ENCODE data around the gene COPS6. TPM values are rescaled to one million over a fixed set of nuclear protein-coding genes. Genes with fewer than 3 reads are reported as not detected.
A peak's percentile ranks its signal among the peaks of the same experiment; 100 is the strongest.

The COPS6 gene
- total RNA-seq, 2 donors from 2014 or later = 78.4 to 80.0 TPM

GRCh38 chr7:100095704-100096103 lies 6.9 kb downstream of the COPS6 start:
- DNase-seq (ENCODE audit: low spot score) = no peak
- intact Hi-C loops (cut with DNase I) = no loop called here

DNA sequence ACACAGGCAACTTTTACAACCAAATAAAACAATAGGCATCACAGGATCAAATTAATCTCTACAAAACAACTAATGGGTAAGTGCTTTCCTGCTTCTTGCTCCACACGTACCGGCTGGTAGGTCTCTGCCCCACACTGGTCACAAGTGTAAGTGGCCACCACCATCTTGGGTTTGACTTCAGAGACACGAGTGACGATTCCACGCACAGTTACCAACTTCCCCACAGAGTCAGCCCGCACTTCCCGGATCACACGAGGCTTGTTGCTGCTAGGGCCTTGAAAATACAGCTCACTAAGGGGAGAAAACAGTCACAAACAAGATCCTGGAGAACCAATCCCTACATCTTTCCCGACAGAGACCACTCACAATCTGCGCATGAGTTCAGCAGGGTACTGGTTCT lies 10.1 kb downstream of the COPS6 start:
- no peak for DNase-seq (ENCODE audit: low spot score)
- intact Hi-C loops (cut with DNase I) = no loop called here

DNA sequence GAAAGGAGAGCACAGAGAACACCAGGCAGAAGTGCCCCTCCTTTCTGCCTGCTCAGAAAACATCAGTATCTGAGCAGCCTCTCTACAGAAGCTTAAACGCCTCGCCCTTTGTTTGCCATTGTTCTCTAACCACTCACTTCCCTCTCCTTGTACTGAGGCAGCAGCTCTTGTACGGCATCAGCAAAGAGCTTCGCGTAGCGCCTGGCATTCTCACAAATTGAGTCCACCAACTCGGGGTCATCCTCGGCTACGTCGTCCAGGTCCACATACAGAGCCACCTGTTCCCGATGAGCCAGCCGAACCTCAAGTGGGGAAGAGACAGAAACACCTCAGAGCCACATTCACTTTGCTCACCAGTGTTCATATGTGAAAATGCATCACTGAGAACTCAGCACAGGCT lies 10.7 kb downstream of the COPS6 start:
- intact Hi-C loops (cut with DNase I) = no loop called here
- no peak for DNase-seq (ENCODE audit: low spot score)

GRCh38 chr7:100100420-100101015 lies 11.7 kb downstream of the COPS6 start:
- DNase-seq (ENCODE audit: low spot score) = peak; percentile 98
- intact Hi-C loops (cut with DNase I) = no loop called here

DNA sequence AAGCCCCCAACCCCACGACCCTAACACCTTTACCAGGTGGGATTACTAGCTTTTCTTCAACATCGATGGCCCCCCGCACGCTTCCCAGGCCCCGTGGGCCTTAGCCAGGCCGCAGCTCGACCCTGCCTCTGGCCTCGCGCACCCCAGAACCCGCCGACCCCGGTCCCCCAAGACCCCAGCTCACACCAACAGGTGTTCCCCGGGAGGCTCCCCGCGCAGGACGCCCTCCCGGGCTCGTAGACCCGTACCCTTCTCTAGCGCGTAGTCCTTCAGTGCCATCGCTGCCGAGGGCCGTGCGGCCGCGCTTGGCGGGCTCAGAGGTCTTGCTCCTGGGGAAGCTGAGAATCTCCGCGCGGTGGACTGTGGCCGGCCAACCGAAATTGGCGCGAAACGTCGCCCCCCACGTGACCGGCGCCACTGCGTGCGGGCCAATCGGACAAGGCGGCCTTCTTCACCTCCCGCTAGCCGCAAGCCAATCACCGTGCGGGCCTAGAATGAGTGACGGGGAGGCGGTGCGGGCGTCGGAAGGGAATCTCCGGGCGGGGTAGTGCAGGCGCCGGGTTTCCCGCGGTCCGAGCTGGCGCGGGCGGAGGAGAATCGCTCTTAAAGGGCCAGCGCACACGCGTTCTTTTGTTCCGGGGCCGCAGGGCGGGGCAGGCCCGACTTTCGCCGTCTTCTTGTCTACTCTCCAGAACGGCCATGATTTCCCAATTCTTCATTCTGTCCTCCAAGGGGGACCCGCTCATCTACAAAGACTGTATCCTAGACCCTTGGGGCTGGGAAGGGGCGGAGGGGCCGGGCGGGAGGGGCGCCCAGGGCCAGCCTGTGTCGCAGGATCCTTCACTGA lies 12.5 kb downstream of the COPS6 start, which contains the start of the genes AP4M1 and MCM7:
TSS of gene AP4M1 (plus strand) at position 628 of the 847 bp plus-strand sequence. CDS start at position 700, 72 bp downstream.
TSS of gene MCM7 (minus strand) at position 382 of the 847 bp plus-strand sequence. CDS start at position 279, 103 bp downstream.
- intact Hi-C loops (cut with DNase I) = no loop called here
- DNase-seq (ENCODE audit: low spot score) = peak; percentile 100

- intact Hi-C loops (cut with DNase I) = no loop called here
- DNase-seq (ENCODE audit: low spot score) = no peak
These were observed 14.4 kb downstream of the COPS6 start for GRCh38 chr7:100102950-100103840.

- intact Hi-C loops (cut with DNase I) = no loop called here
- DNase-seq (ENCODE audit: low spot score) = no peak
These were observed 16.8 kb downstream of the COPS6 start for GRCh38 chr7:100105534-100105933.

- DNase-seq (ENCODE audit: low spot score) = no peak
- intact Hi-C loops (cut with DNase I) = no loop called here
These were observed 17.9 kb downstream of the COPS6 start for GRCh38 chr7:100106633-100107032.

GRCh38 chr7:100107125-100107737 lies 18.5 kb downstream of the COPS6 start:
- DNase-seq (ENCODE audit: low spot score) = no peak
- intact Hi-C loops (cut with DNase I) = no loop called here

- no peak for DNase-seq (ENCODE audit: low spot score)
These were observed 19.1 kb downstream of the COPS6 start for GRCh38 chr7:100107890-100108289.

GRCh38 chr7:100109521-100110163 lies 20.9 kb downstream of the COPS6 start:
- no peak for DNase-seq (ENCODE audit: low spot score)
- intact Hi-C loops (cut with DNase I) = no loop called here

More at GRCh38 chr7:100107890-100108289, 19.1 kb downstream of the COPS6 start:
- intact Hi-C loops (cut with DNase I) = no loop called here

DNA sequence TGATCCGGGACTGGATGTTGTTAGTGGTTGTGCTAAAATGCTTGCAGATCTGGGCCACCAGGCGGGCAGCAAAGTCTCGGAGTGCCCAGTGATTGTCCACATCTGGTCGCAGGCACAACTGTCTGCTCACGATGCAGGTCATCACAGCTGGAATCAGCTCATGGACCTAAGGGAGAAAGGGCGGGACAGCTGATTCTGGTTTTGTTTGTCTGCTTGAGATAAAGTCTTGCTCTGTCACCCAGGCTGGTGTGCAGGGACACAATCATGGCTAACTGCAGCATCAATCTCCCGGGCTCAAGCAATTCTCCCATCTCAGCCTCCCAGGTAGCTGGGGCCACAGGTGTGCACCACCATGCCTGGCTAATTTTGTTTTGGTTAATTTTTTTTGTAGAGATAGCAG lies 22.4 kb downstream of the COPS6 start:
- no peak for DNase-seq (ENCODE audit: low spot score)
- intact Hi-C loops (cut with DNase I) = no loop called here

DNA sequence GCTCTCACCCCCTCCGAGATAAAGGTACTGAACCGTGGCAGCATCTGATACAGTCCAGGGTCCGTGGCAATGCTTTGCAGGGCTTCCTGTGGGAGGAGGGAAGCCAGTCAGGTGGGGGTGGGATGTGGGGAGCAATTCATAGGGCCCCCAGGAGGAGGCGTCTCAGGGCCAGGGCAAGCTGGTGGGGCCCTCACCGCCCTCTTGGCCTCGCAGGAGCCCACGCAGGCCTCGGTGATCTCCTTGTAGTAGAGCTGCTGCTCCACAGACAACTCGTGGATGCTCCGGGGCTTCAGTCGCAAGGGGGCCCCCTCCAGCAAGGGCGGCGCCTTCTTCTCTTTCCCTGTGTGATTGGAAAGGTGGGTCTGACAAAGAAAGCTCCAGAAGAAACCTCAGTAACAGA lies 23.1 kb downstream of the COPS6 start:
- intact Hi-C loops (cut with DNase I) = no loop called here
- DNase-seq (ENCODE audit: low spot score) = no peak

- DNase-seq (ENCODE audit: low spot score) = no peak
- intact Hi-C loops (cut with DNase I) = no loop called here
These were observed 26.3 kb downstream of the COPS6 start for GRCh38 chr7:100115026-100115425.

DNA sequence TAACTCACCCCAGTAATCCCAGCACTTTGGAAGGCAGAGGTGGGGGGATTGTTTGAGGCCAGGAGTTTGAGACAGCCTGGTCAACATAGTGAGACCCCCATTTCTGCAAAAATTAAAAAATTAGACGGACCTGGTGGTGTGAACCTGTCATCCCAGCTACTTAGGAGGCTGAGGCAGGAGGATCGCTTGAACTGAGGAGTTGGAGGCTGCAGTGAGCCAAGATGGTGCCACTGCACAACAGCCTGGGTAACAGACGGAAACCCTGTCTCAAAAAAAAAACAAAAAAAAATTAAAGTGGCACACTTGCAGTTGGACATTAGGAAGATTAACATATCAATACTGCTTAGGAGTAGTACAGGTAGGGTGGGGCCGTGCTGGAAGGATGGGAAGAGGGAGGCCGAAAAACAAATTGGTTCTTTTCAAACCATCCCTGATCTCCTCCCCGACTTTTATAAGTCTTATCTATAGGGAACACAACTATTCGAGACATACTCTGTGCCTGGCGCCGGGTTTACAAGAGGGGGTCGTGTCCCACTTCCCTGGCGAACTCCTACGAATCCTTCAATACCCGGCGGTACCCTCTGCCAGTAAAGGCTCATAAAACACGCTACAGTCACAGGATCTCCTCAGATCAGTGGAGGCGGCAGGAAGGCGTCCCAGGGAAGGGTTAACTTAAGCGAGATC lies 29.8 kb downstream of the COPS6 start:
- no peak for DNase-seq (ENCODE audit: low spot score)
- intact Hi-C loops (cut with DNase I) = no loop called here

GRCh38 chr7:100119072-100119969 lies 30.6 kb downstream of the COPS6 start, which contains the start of the genes CNPY4 and TAF6:
TSS of gene CNPY4 (plus strand) at chr7:100119634. CDS start at chr7:100119745, 111 bp downstream.
TSS of gene TAF6 (minus strand) at chr7:100119358. CDS start at chr7:100114209, 5,149 bp downstream.
- peak; percentile 99 for DNase-seq (ENCODE audit: low spot score)
- intact Hi-C loops (cut with DNase I) = no loop called here

Measured in posterior vena cava (tissue), 2 donors.